IPS DF 6.9 (cell line): Measurements from ENCODE around the gene HENMT1.

Source experiments
- DNase-seq: peaks from one replicate; pipeline ENCODE4 v3.0.0-alpha.2; 2013; ENCODE audit warnings: low read depth, low spot score
- H3K27ac ChIP-seq: one replicate; pipeline ENCODE4 v1.5.1; 2013; ENCODE audit warnings: low read length, control low read depth
- H3K27me3 ChIP-seq: 2 replicates; pipeline ENCODE4 v1.6.1; 2013; ENCODE audit warnings: mild to moderate bottlenecking, low read length; ENCODE audit not compliant: control insufficient read depth, insufficient read depth
- H3K36me3 ChIP-seq: 2 replicates; pipeline ENCODE4 v1.6.1; 2013; ENCODE audit warnings: low read length; ENCODE audit not compliant: control insufficient read depth, insufficient read depth
- H3K4me1 ChIP-seq: 2 replicates; pipeline ENCODE4 v1.6.1; 2013; ENCODE audit warnings: low read length; ENCODE audit not compliant: control insufficient read depth, insufficient read depth
- H3K4me3 ChIP-seq: 2 replicates; pipeline ENCODE4 v1.5.1; 2013; ENCODE audit warnings: mild to moderate bottlenecking, low read length
- H3K9me3 ChIP-seq: 2 replicates; pipeline ENCODE4 v1.6.1; 2013; ENCODE audit warnings: low read length, inconsistent platforms; ENCODE audit not compliant: control insufficient read depth, insufficient read depth
- WGBS: extraction: QIAGEN DNeasy Blood & Tissue Kit; methylation state at CpG from one replicate; pipeline ENCODE4 v1.1.7; 2013; ENCODE audit warnings: mixed read lengths, missing lambda C conversion rate; ENCODE audit not compliant: insufficient read length, insufficient coverage; 5-methylcytosine and 5-hydroxymethylcytosine counted together

Gene HENMT1

DNA sequence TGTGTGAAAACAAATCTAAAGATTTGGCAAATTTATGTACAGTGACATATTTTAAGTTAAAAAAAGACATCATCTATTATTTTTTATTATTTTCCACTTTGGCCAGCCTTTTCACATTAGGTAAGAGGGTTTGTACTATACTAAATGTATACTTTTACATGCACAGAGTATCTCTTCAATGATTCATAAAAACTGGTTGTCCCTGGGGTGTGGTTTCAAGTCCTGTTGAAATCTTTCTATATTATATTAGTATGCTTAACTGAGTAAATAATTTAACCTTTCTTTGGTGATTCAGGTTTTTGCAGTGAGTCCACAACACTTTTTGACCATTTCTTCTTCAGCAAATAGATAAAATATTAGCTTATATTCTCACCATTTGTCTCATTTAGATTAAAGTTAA, 55.3 kb downstream of the HENMT1 start:
- DNase-seq, result no peak
- no peak overlapping the region for H3K4me3 ChIP-seq
- no peaks in the 10 kb centered on the region; the same call in 1 of the 2 replicates for H3K27me3 ChIP-seq
- no peaks in the 10 kb centered on the region for H3K36me3 ChIP-seq
- no peaks in the 10 kb centered on the region for H3K4me1 ChIP-seq
- H3K27ac ChIP-seq, result no peak overlapping the region
- H3K9me3 ChIP-seq, result no peaks in the 10 kb centered on the region

- Histone ChIP-seq H3K9me3 (no peaks in the 10 kb centered on the region), H3K36me3 (no peaks in the 10 kb centered on the region), H3K27me3 (no peaks in the 10 kb centered on the region), H3K4me1 (no peaks in the 10 kb centered on the region), H3K27ac (no peak overlapping the region), H3K4me3 (no peak overlapping the region)
- no CpG with 5 or more reads among the region's 1 CpG for WGBS
- DNase-seq, result no peak
Observed at GRCh38 chr1:108601708-108602410, 59.0 kb downstream of the HENMT1 start.

DNA sequence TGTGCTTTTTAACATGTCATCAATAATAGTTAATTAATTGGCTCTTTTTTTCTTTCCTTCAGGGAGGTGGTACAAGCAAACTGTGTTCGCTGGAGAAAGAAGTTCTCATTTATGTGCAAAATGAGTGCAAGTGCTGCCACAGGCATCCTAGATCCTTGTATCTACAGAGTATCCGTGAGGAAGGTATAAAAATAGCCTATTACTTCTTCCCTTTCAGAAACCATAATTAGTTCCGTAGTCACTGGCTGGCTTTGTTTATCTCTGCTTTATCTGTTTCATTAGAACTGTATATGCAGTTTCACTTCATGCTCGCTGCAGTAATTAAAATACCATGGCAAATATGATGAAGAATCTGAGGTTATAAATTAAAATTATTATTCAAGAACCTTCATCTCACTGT, 60.4 kb downstream of the HENMT1 start:
- H3K27me3 ChIP-seq, result no peaks in the 10 kb centered on the region
- H3K36me3 ChIP-seq, result no peaks in the 10 kb centered on the region
- no peaks in the 10 kb centered on the region for H3K9me3 ChIP-seq
- no peak for DNase-seq
- WGBS, result no CpG with 5 or more reads among the region's 4 CpGs
- no peak overlapping the region for H3K27ac ChIP-seq
- no peaks in the 10 kb centered on the region for H3K4me1 ChIP-seq
- H3K4me3 ChIP-seq, result no peak overlapping the region

- Histone ChIP-seq H3K27me3 (no peaks in the 10 kb centered on the region), H3K4me3 (no peak overlapping the region), H3K9me3 (no peaks in the 10 kb centered on the region), H3K27ac (no peak overlapping the region), H3K4me1 (no peaks in the 10 kb centered on the region), H3K36me3 (no peaks in the 10 kb centered on the region)
- DNase-seq, result no peak
- WGBS, result no CpG with 5 or more reads among the region's 1 CpG
Observed at GRCh38 chr1:108598340-108598739, 62.6 kb downstream of the HENMT1 start.
